Vagina (tissue), 2 donors: ENCODE results near the gene RAB6B. TPM values are rescaled to one million over a fixed set of nuclear protein-coding genes. Genes with fewer than 3 reads are reported as not detected.

Experiments
- DNase-seq, 2 donors: peaks; one replicate each; pipeline ENCODE4 v3.0.0-alpha.2; 2017; ENCODE audit errors: extremely low spot score in 2 of 2
- H3K27ac ChIP-seq: fragments of 200-600 bp; sonication (generic); one replicate; pipeline ENCODE4 v1.5.1; 2019
- H3K27me3 ChIP-seq: fragments of 200-600 bp; sonication (generic); one replicate; pipeline ENCODE4 v1.5.1; 2019
- H3K36me3 ChIP-seq, 2 donors: fragments of 200-600 bp; sonication (generic); one replicate each; pipeline ENCODE4 v1.5.1; 2017 to 2019
- H3K4me1 ChIP-seq: fragments of 200-600 bp; sonication (generic); one replicate; pipeline ENCODE4 v1.5.1; 2019
- H3K4me3 ChIP-seq, 2 donors: fragments of 200-600 bp; sonication (generic); 1 replicate in 1 of 2; 2 replicates in 1 of 2; pipeline ENCODE4 v1.5.1; 2016 to 2019
- H3K9me3 ChIP-seq: fragments of 200-600 bp; sonication (generic); one replicate; pipeline ENCODE4 v1.5.1; 2019
- POLR2A ChIP-seq, 2 donors: fragments of 450-650 bp; IDR thresholded peaks; one replicate each; pipeline ENCODE4 v1.6.1; 2017; ENCODE audit warnings: antibody characterized with exemption in 2 of 2, mild to moderate bottlenecking in 2 of 2, moderate library complexity in 2 of 2
- POLR2AphosphoS5 ChIP-seq, 2 donors: sonication (generic); formaldehyde crosslinking; IDR thresholded peaks; one replicate each; pipeline ENCODE4 v1.9.0; 2017; ENCODE audit warnings: antibody characterized with exemption in 2 of 2, mild to moderate bottlenecking in 2 of 2, low read depth in 1 of 2; ENCODE audit not compliant: insufficient read depth in 1 of 2
- intact Hi-C: fragments of 100-400 bp; cut with DNase I; formaldehyde crosslinking; loops from one replicate; pipeline ENCODE4 v1.15.1; 2023
- total RNA-seq: library from RNA; depleted of rRNA; stranded (reverse); fragments of >200 nt; gene quantifications from one replicate; pipeline ENCODE4 v1.2.3, GENCODE V29; 2016
- TF ChIP-seq, protein P1 (sequence below), 3 experiments: fragments of 450-650 bp in 2 of 3; fragments of 200-600 bp in 1 of 3; sonication (generic) in 1 of 3; IDR thresholded peaks; one replicate each; pipeline ENCODE4 v1.5.1; 2017 to 2019; ENCODE audit warnings: antibody characterized with exemption in 3 of 3, mild to moderate bottlenecking in 2 of 3, moderate library complexity in 2 of 3

The RAB6B gene
- total RNA-seq, 1 donor from 2014 or later, result 3.7 TPM

DNA sequence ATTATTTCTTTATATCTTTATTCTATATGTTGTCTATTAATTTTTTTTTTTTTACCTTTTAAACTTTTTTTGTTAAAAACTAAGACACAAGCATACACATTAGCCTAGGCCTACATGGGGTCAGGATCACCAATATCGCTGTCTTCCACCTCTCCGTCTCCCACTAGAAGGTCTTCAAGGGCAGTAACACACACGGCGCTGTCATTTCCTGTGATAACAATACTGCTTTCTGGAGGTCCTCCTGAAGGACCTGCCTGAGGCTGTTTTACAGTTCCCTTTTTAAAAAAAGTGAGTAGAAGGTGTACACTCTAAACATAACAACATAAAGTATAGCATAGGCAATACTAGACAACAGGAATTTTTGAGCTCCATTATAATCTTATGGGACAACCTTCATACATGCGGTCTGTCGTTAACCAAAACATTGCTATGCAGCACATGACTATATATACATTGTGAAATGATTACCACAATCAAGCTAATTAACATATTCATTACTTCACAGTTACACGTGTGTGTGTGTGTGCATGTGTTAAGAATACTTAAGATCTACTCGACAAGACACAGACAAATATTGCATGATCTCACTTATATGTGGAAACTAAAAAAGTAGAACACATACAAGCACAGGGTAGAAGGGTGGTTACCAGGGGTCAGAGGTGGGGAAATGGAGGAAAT is 20.8 kb downstream of the RAB6B start:
- no peaks in the 10 kb centered on the region for H3K27me3 ChIP-seq
- no peaks in the 10 kb centered on the region for H3K36me3 ChIP-seq
- H3K27ac ChIP-seq, result no peak overlapping the region
- no peak for DNase-seq
- H3K4me1 ChIP-seq, result no peaks in the 10 kb centered on the region
- TF ChIP-seq POLR2A (IDR thresholded peaks at IDR 0.05), result no peak
- TF ChIP-seq, protein P1, sequence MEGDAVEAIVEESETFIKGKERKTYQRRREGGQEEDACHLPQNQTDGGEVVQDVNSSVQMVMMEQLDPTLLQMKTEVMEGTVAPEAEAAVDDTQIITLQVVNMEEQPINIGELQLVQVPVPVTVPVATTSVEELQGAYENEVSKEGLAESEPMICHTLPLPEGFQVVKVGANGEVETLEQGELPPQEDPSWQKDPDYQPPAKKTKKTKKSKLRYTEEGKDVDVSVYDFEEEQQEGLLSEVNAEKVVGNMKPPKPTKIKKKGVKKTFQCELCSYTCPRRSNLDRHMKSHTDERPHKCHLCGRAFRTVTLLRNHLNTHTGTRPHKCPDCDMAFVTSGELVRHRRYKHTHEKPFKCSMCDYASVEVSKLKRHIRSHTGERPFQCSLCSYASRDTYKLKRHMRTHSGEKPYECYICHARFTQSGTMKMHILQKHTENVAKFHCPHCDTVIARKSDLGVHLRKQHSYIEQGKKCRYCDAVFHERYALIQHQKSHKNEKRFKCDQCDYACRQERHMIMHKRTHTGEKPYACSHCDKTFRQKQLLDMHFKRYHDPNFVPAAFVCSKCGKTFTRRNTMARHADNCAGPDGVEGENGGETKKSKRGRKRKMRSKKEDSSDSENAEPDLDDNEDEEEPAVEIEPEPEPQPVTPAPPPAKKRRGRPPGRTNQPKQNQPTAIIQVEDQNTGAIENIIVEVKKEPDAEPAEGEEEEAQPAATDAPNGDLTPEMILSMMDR (IDR thresholded peaks at IDR 0.05), result no peak
- no peak for TF ChIP-seq POLR2AphosphoS5 (IDR thresholded peaks at IDR 0.05; ENCODE audit: insufficient read depth in 1 of 2, low read depth in 1 of 2)
- no peak overlapping the region for H3K4me3 ChIP-seq
- intact Hi-C loops, result no loop called here
- no peaks in the 10 kb centered on the region for H3K9me3 ChIP-seq

DNA sequence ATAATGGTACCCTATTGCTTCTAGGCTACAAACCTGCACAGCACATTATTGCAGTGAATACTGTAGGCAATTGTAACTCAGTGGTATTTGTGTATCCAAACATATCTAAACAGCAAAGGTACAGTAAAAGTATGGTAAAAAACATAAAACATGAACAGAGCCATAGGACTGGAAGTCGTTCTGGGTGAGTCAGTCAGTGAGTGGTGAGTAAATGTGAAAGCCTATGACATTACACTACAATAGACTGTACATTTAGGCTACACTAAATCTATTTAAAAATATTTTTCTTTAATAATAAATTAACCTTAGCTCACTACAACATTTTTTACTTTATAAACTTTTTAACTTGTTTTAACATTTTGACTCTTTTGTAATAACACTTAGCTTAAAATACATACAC is 21.3 kb downstream of the RAB6B start:
- intact Hi-C loops, result no loop called here

DNA sequence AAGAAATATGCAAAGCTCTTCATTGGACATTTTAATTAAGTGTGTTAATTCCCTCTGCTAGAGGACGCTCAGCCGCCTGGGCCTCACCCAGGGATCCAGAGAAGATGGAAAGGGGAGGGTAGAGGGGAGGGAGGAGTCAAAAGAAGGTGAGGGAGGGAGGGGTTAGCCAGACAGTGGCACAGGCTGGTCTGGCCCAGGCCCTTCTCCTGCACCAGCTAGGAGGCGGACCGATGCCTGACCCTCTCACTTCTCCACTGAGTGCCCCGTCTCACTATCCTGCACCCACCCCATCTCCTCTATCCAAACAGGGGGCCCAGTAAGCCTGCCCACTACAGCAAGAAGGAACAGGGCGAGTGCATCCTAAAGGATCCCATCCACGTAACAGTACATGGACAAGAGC is 22.9 kb downstream of the RAB6B start:
- Histone ChIP-seq H3K36me3 (no peaks in the 10 kb centered on the region), H3K4me3 (no peak overlapping the region), H3K4me1 (no peaks in the 10 kb centered on the region), H3K27me3 (no peaks in the 10 kb centered on the region), H3K27ac (no peak overlapping the region), H3K9me3 (no peaks in the 10 kb centered on the region)
- no peak for DNase-seq
- TF ChIP-seq POLR2AphosphoS5 (IDR thresholded peaks at IDR 0.05; ENCODE audit: insufficient read depth in 1 of 2, low read depth in 1 of 2) (no peak), POLR2A (IDR thresholded peaks at IDR 0.05) (no peak)
- intact Hi-C loops, result no loop called here

More for the DNA sequence above, 21.3 kb downstream of the RAB6B start:
- Histone ChIP-seq H3K36me3 (no peaks in the 10 kb centered on the region), H3K4me3 (no peak overlapping the region), H3K4me1 (no peaks in the 10 kb centered on the region), H3K9me3 (no peaks in the 10 kb centered on the region), H3K27me3 (no peaks in the 10 kb centered on the region), H3K27ac (no peak overlapping the region)
- DNase-seq, result no peak
- TF ChIP-seq POLR2AphosphoS5 (IDR thresholded peaks at IDR 0.05; ENCODE audit: insufficient read depth in 1 of 2, low read depth in 1 of 2), result no peak
- TF ChIP-seq, protein P1 (IDR thresholded peaks at IDR 0.05), result no peak
- no peak for TF ChIP-seq POLR2A (IDR thresholded peaks at IDR 0.05)

DNA sequence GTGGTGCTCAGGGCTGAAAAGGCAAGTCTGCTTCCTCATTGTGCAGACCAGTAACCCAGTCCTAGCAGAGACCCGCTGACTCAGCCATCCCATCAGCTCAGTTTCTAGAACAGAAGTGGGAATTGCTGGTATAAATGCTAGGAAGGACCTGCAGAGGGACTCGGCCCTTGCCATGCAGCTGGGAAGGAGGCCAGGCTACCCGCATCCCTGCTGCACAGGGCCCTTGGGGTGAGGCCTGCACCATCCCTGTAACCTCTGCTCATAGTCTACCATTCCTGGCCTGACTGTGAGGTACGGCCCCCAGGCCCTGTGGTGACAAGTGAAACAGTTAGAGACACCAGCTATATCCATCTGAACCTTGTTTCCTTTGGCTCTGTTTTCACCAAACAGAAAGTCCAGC is 23.5 kb downstream of the RAB6B start:
- DNase-seq, result no peak
- intact Hi-C loops, result no loop called here
- H3K4me1 ChIP-seq, result no peaks in the 10 kb centered on the region
- no peak overlapping the region for H3K27ac ChIP-seq
- H3K36me3 ChIP-seq, result no peaks in the 10 kb centered on the region
- TF ChIP-seq POLR2A (IDR thresholded peaks at IDR 0.05) (no peak), POLR2AphosphoS5 (IDR thresholded peaks at IDR 0.05; ENCODE audit: insufficient read depth in 1 of 2, low read depth in 1 of 2) (no peak)
- TF ChIP-seq, protein P1 (IDR thresholded peaks at IDR 0.05), result no peak
- H3K4me3 ChIP-seq, result no peak overlapping the region
- H3K27me3 ChIP-seq, result no peaks in the 10 kb centered on the region
- no peaks in the 10 kb centered on the region for H3K9me3 ChIP-seq

DNA sequence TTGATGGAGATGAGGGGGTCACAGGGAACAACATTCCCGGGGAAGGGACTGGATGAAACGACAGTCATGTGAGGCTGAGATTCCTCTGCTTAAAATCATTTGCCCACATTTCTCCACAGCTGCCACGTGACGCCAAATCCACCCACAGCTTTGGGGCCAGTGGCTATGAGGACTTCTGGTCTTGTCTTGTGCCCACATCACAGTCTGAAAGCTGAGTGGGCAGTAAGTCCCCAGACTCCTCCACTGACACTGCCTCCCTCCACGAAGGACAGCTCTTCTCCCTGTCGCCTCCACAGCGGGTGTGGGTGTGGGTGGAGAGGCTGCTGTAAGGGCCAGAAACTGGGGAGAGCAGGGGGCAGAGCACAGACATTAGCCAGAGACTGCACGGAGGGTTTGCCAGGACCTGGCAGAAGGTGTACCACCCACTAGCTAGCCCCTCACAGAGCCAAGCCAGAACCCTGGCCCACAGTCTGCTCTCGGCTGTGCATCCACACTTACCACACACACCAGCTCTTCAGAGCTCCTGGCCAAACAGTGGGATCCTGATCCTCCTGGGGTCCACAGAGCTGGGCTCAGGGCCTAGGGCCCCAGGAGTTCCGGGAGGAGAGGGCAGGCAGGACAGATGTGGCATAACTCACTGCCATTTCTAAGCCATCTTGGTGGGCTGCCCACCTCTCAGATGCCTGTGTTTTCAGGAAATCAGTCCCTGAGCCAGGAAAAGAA is 24.2 kb downstream of the RAB6B start:
- TF ChIP-seq POLR2AphosphoS5 (IDR thresholded peaks at IDR 0.05; ENCODE audit: insufficient read depth in 1 of 2, low read depth in 1 of 2), result no peak
- TF ChIP-seq POLR2A (IDR thresholded peaks at IDR 0.05), result no peak
- TF ChIP-seq, protein P1 (IDR thresholded peaks at IDR 0.05), result no peak
- H3K27ac ChIP-seq, result no peak overlapping the region
- no peak for DNase-seq

More for the DNA sequence above, 24.2 kb downstream of the RAB6B start:
- no peaks in the 10 kb centered on the region for H3K36me3 ChIP-seq
- no peaks in the 10 kb centered on the region for H3K27me3 ChIP-seq
- intact Hi-C loops, result no loop called here
- no peaks in the 10 kb centered on the region for H3K4me1 ChIP-seq
- H3K4me3 ChIP-seq, result no peak overlapping the region
- H3K9me3 ChIP-seq, result no peaks in the 10 kb centered on the region
